ENCODE measurements around the gene CDH4. TPM values are rescaled to one million over a fixed set of nuclear protein-coding genes. Genes with fewer than 3 reads are reported as not detected.

The CDH4 gene
- polyA plus RNA-seq, 6 donors from 2014 or later: not detected

DNA sequence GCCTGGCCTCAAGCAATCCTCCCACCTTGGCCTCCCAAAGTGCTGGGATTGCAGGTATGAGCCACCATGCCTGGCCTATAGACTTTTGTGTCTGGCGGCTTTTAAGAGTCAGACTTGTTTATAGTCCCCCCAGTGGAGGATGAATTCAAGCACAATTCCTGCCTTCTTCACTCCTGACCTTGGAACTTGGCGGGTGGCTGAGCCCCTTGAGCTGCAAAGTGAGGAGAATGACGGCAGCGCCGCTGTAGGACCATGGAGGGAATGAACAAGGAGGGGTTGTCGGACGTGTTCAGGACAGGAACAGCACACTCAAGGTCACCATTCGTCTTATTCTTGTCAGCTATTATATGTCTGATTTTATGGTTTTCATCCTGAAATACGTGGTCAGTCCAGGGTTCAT is 265.4 kb downstream of the CDH4 start:
- Mint-ChIP-seq H3K4me3 (no peak overlapping the region), H3K4me1 (no peaks in the 10 kb centered on the region), H3K27me3 (peaks cover 0 to 5% (median 0%) of the 10 kb centered on the region in 3 donors), H3K36me3 (no peaks in the 10 kb centered on the region), H3K27ac (no peak overlapping the region), H3K9me3 (peaks cover 4 to 12% (median 6%) of the 10 kb centered on the region in 7 donors)
- DNase-seq: no peak
- ATAC-seq (ENCODE audit: low read depth in 2 of 2): no peak

DNA sequence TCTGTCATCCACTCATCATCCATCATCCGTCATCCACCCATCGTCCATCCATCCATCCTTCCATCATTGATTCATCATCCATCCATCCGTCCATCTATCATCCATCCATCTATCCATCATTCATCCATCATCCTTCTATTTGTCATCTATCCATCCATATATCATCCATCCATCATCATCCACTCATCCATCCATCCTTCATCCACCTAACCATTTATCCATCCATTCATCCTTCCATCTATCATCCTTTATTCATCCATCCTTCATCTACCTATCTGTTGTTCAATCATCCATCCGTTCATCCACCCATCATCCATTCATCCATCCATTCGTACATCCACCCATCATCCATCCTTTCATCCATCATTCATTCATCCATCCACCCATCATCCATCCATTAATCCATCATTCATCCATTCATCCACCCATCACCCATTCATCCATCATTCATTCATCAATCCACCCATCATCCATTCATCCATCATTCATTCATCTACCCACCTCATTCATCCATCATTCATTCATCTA is 266.4 kb downstream of the CDH4 start:
- Mint-ChIP-seq H3K4me1 (no peaks in the 10 kb centered on the region), H3K27me3 (peaks cover 0 to 5% (median 0%) of the 10 kb centered on the region in 3 donors), H3K9me3 (peaks cover 5 to 15% (median 6%) of the 10 kb centered on the region in 7 donors), H3K4me3 (no peak overlapping the region), H3K36me3 (no peaks in the 10 kb centered on the region), H3K27ac (no peak overlapping the region)
- no peak for DNase-seq
- no peak for ATAC-seq (ENCODE audit: low read depth in 2 of 2)

DNA sequence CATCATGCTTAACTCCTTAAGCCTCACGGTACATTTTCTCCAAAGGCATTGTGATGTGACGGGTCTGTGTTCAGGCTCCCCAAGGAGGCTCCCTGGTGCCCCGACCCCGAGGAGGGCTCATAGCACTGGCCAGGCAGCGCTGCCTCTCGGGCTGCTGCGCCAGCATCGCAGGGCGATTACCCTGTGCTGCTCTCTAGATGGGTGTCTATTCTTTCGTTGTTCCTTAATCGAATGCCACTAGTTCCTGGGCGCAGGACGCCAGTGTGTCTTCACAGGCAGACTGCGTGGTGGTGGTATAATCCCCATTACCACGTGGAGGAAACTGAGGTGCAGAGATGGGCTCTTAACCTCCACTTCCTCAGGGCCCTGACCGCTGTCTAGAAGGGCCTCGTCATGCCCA is 267.4 kb downstream of the CDH4 start:
- H3K9me3 Mint-ChIP-seq: peaks cover 3 to 16% (median 6%) of the 10 kb centered on the region in 7 donors
- H3K36me3 Mint-ChIP-seq: no peaks in the 10 kb centered on the region
- peaks cover 0 to 5% (median 0%) of the 10 kb centered on the region in 3 donors for H3K27me3 Mint-ChIP-seq
- no peak overlapping the region for H3K27ac Mint-ChIP-seq
- H3K4me1 Mint-ChIP-seq: no peaks in the 10 kb centered on the region
- DNase-seq: no peak
- no peak for ATAC-seq (ENCODE audit: low read depth in 2 of 2)
- no peak overlapping the region for H3K4me3 Mint-ChIP-seq

DNA sequence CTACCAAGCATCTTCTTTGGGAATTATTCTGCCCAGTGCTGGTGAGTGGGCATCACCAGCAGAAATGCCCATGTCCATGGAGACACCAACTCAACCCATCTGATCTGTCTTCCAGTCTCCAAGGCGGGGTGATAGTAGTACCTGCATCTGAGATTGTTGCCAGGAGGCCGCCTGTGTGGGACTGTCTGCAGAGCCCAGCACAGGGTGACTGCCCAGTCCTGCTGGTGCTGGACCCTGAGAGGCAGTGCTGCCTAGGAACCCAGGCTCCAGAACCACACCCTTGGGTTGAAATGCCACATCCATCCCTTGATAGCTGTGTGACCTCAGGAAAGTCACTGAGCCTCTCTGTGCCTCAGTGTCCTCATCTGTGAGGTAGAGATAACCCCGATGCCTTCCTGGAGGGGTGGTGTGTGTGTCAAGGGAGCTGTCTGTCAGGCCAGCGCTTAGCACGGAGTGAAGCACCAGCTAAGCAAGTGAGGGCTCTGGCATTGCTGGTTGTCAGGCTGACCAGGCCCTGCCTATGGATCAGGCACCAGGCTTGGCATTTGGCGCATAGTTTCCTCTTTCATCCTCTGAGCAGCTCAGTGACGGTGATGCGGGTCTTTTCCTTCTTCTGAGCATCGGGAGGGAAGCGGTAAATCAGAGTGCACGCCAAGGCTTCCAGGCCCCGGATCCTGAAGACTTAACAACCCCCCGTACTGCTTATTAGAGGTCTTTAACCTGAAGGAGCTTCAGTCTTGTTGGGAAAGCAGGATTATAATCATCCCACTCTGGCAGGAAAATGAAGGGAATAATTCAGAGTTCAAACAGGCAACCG is 268.2 kb downstream of the CDH4 start:
- peaks cover 3 to 16% (median 6%) of the 10 kb centered on the region in 7 donors for H3K9me3 Mint-ChIP-seq
- DNase-seq (no peak), ATAC-seq (ENCODE audit: low read depth in 2 of 2) (no peak)
- H3K4me1 Mint-ChIP-seq: no peaks in the 10 kb centered on the region
- no peak overlapping the region for H3K27ac Mint-ChIP-seq
- peaks cover 0 to 5% (median 3%) of the 10 kb centered on the region in 3 donors for H3K27me3 Mint-ChIP-seq
- no peaks in the 10 kb centered on the region for H3K36me3 Mint-ChIP-seq
- no peak overlapping the region for H3K4me3 Mint-ChIP-seq

DNA sequence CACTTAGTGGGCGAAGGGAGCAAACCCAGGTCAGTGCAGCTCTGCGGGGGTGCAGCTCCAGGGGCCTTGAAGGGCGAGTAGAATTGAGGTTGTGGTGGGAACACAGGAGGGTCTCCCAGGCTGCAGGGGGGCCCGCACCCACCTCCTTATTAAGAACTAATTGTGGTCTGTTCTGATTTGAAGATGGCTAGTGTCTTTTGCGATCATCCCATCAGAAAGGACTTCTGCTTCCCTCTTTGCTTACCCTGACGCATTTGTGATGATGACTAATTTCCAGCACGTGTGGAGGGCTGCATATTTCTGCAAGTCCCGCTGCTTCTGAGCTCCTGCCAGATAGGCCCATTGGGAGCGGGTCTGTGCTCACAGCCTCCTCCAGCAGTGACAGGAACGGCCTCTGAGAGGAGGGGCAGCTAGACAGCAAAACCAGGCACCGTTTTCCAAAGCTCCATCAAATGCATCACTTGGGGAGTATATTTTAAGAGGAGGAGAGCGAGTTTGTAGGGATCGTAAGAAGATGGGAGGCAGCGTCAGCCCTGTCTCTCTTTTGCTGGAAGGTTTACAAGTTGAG is 268.9 kb downstream of the CDH4 start:
- Mint-ChIP-seq H3K9me3 (peaks cover 3 to 16% (median 6%) of the 10 kb centered on the region in 7 donors), H3K36me3 (no peaks in the 10 kb centered on the region), H3K4me3 (no peak overlapping the region)

DNA sequence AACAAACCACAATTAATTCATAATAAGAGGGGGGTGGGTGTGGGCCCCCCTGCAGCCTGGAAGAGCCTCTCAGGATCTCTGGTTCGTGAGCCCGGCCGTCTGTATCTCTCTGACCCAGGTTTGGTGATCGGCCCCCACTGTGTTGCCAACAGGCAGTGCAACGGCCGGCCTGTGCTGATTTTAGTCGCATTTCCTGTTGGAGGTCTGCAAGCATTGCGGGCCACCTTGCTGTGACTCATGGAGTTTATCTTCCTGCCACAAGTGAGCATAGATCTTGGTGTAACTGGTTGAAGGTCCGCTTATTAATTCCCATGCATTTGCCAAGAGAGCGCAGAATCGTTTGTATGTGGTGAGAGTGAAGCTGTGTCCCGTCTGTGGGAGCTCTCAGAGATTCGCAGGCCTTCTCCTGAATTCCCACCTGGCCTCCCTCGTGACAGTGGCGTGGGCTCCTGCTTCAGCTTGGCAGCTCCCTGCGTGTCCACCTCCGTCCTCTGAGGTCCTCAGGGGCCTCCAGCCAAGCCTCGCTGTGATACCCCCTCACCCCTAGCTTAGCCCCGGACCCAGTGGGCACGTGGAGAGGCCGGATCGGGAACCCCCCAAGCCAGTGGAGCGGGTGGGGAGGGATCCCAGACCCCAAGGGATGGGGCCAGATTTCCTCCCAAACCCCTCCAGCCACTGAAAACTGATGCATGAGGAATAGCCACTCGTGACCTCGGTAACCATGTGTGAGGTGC is 269.8 kb downstream of the CDH4 start:
- H3K36me3 Mint-ChIP-seq: no peaks in the 10 kb centered on the region
- no peak overlapping the region for H3K27ac Mint-ChIP-seq
- ATAC-seq (ENCODE audit: low read depth in 2 of 2): no peak
- no peak overlapping the region for H3K4me3 Mint-ChIP-seq
- peaks cover 2 to 12% (median 6%) of the 10 kb centered on the region in 7 donors for H3K9me3 Mint-ChIP-seq
- H3K27me3 Mint-ChIP-seq: peaks cover 0 to 3% (median 0%) of the 10 kb centered on the region in 3 donors
- no peak for DNase-seq
- H3K4me1 Mint-ChIP-seq: no peaks in the 10 kb centered on the region

More for the DNA sequence above, 268.9 kb downstream of the CDH4 start:
- DNase-seq (no peak), ATAC-seq (ENCODE audit: low read depth in 2 of 2) (no peak)
- no peak overlapping the region for H3K27ac Mint-ChIP-seq
- H3K27me3 Mint-ChIP-seq: peaks cover 0 to 3% (median 3%) of the 10 kb centered on the region in 3 donors
- H3K4me1 Mint-ChIP-seq: no peaks in the 10 kb centered on the region

DNA sequence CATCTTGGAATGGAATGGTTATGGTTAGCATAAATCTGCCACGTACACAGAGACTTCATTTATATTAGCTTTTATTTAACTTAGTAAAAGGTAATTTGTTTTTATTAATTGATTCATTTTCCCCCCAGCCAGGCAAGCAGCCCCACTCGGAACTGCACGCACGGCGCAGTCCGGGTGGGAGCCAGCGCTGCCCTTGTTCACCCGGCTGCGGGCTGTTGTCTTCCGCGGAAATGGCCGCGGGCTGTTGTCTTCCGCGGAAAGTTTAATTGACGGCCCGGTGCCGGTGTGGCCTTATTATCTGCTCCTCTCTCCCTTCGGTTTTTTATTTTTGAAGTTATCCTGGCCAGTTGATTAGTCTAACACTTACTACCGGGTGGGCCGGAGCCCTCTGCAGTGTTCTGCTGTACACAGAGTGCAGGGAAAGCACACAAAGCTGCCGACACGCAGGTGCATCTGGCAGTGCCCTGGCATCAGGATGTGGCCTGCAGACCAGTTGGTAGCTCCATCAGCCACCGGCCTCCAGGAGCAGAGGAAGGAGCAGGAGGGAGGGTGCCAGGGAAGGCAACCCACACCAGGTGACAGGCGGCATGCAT is 270.5 kb downstream of the CDH4 start:
- DNase-seq (no peak), ATAC-seq (ENCODE audit: low read depth in 2 of 2) (no peak)
- Mint-ChIP-seq H3K4me1 (no peaks in the 10 kb centered on the region), H3K4me3 (no peak overlapping the region), H3K27ac (no peak overlapping the region), H3K9me3 (peaks cover 3 to 12% (median 6%) of the 10 kb centered on the region in 7 donors), H3K36me3 (no peaks in the 10 kb centered on the region), H3K27me3 (peaks cover 0 to 3% (median 0%) of the 10 kb centered on the region in 3 donors)

DNA sequence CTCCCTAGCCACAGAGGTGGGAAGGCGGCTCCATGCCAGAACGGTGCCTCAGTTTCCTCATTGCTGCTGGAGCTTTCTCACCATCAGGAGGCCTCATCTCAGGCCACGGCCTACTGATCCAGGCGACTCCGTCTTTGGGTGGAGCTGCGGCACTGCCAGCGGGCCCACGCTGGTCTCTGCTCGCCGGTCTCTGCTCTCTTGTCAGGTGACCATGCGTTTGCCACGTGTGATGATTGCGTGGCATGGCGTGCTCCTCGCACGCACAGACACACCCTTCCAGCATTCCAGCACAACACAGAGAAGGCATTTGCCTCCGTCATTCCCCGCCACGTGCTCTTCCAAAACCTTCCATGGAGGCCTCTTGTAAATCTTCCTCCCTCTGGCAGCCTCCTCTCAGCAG is 271.1 kb downstream of the CDH4 start:
- no peak for ATAC-seq (ENCODE audit: low read depth in 2 of 2)
- peaks cover 3 to 12% (median 6%) of the 10 kb centered on the region in 7 donors for H3K9me3 Mint-ChIP-seq
- no peak overlapping the region for H3K27ac Mint-ChIP-seq
- no peaks in the 10 kb centered on the region for H3K36me3 Mint-ChIP-seq
- no peaks in the 10 kb centered on the region for H3K4me1 Mint-ChIP-seq
- H3K4me3 Mint-ChIP-seq: no peak overlapping the region
- peaks cover 0 to 3% (median 0%) of the 10 kb centered on the region in 3 donors for H3K27me3 Mint-ChIP-seq
- DNase-seq: no peak

DNA sequence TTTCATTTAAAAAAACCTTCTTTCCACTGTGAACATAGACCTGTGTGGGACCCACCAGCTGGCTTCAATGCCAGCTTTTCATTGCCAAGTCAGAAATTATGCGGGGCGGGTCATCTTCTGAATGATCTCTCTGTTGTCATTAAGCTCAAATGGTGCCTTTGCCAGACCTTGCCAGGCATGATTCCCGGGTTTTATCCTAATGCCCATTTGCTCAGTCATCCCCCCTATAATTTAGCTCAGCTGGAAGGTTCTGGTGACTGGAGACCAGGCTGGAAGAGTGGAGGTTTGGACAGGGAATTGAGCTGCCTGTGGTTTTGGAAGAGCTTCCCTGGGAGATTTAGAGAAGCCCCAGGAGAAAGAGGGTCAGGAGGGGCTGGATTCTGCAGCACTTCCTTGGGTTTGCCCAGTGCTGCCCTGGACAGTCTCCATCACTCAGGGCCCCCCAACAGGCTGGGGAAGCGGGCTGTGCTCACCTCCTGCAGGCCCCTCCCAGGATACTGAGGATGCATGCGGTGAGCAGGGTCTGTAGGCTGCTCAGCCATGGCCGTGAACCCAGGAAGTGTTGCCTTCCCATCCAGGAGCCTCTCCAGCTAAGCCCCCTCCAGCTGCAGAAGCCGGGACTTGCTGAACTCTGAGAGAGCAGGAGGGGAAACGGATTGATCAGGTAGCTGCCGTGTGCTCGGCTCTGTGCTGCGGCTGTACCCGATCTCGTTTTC is 273.0 kb downstream of the CDH4 start:
- no peak overlapping the region for H3K4me3 Mint-ChIP-seq
- H3K4me1 Mint-ChIP-seq: no peaks in the 10 kb centered on the region
- no peak overlapping the region for H3K27ac Mint-ChIP-seq
- ATAC-seq (ENCODE audit: low read depth in 2 of 2) (no peak), DNase-seq (no peak)
- peaks cover 0 to 3% (median 0%) of the 10 kb centered on the region in 3 donors for H3K27me3 Mint-ChIP-seq
- H3K36me3 Mint-ChIP-seq: no peaks in the 10 kb centered on the region
- peaks cover 0 to 12% (median 2%) of the 10 kb centered on the region in 7 donors for H3K9me3 Mint-ChIP-seq

DNA sequence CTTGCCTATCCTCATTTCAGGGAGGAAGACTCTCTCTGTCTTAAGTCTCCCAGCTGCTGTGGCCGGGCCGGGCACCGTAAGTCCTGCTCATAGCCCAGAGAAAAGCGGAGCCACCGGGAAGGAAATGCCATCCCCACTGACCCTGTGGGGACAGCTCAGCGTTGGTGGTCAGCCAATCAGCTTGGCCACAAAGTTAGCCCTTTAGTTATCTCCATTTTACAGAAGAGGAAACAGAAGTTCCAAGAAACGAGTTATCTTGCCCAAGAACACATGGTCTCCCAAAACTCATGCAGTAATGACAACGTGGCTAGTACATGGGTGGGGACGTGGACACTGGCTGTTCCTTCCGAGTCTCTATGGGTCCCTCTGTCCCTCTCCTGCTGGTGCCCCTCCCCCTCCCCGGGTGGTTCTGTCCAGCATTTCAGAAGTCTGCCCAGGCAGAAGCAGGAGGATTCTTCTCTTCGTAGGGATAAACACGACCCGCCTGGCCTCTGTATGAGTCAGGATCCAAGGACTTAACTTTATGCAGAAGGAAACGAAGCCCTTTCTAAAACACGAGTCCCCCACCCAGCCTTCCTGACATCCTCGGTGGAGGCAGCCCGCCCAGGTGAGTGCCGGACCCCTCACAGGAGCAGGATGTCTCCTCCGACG is 273.8 kb downstream of the CDH4 start:
- ATAC-seq (ENCODE audit: low read depth in 2 of 2): no peak
- Mint-ChIP-seq H3K36me3 (no peaks in the 10 kb centered on the region), H3K9me3 (peaks cover 0 to 12% (median 2%) of the 10 kb centered on the region in 7 donors), H3K27ac (no peak overlapping the region), H3K4me1 (no peaks in the 10 kb centered on the region), H3K4me3 (no peak overlapping the region), H3K27me3 (peaks cover 0 to 3% (median 0%) of the 10 kb centered on the region in 3 donors)
- DNase-seq: no peak

DNA sequence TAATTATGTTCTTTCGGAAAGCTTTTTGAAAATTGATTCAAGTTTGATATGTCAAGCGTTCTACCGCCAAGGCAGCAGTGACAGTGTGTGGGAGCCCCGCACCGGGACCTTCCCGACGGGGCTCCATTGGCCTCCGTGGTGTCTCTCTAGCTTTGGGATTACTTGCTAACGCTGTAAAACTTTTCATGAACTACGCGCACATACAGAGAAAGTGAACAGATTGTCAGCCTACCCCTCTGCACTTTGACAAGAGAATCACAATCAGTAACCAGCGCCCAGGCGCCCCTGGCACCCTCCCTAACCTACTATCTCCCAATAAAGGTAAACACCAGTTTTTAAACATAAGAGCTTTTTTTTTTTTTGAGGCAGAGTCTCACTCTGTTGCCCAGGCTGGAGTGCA is 274.8 kb downstream of the CDH4 start:
- Mint-ChIP-seq H3K9me3 (peaks cover 0 to 12% (median 3%) of the 10 kb centered on the region in 7 donors), H3K4me3 (no peak overlapping the region), H3K27ac (no peak overlapping the region), H3K27me3 (peaks cover 0 to 3% (median 0%) of the 10 kb centered on the region in 3 donors), H3K36me3 (no peaks in the 10 kb centered on the region), H3K4me1 (no peaks in the 10 kb centered on the region)
- ATAC-seq (ENCODE audit: low read depth in 2 of 2) (no peak), DNase-seq (no peak)

DNA sequence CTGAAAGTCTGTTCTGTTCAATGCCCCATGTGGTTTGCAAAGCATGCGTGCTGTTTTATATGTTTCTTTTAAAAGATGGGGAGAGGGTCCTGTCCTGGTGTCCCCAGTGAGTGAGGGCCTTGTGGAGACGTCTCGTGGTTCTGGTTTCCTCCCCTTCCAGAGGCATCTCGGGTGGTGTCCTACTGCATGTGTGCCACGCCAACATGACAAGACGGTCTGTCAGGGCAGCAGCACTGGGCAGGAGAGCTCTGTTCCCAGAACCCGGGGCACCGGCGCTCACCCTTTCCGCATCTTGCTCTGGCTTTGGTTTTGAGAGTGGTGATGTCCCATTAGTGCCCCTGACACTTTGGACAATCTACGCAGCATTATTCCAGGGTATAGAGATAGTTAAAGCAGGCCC is 275.6 kb downstream of the CDH4 start:
- ATAC-seq (ENCODE audit: low read depth in 2 of 2): no peak
- Mint-ChIP-seq H3K27ac (no peak overlapping the region), H3K4me1 (no peaks in the 10 kb centered on the region), H3K4me3 (no peak overlapping the region), H3K36me3 (no peaks in the 10 kb centered on the region), H3K9me3 (peaks cover 0 to 12% (median 4%) of the 10 kb centered on the region in 7 donors), H3K27me3 (peaks cover 0 to 3% (median 0%) of the 10 kb centered on the region in 3 donors)
- DNase-seq: no peak
